ELR (cell line): ENCODE data around the gene MITF.
"Not testable (repeated sequence)": the region's sequence is repeated elsewhere in the genome, so short reads cannot be mapped to it uniquely, and the experiment has no call there.

Experiments
- DNase-seq: peaks from one replicate; pipeline ENCODE4 v3.0.0-alpha.2; 2015; ENCODE audit warnings: low read depth

The MITF gene

GRCh38 chr3:69872783-69873378 is 133.6 kb downstream of the MITF start:
- no peak for DNase-seq

GRCh38 chr3:69876073-69876472 is 136.8 kb downstream of the MITF start:
- DNase-seq, result no peak

GRCh38 chr3:69878254-69878653 is 139.0 kb downstream of the MITF start:
- no peak for DNase-seq

GRCh38 chr3:69879051-69879450 is 139.8 kb downstream of the MITF start:
- no peak for DNase-seq

- no peak for DNase-seq
These were observed 140.9 kb downstream of the MITF start for GRCh38 chr3:69880069-69880640.

- DNase-seq, result no peak
These were observed 141.8 kb downstream of the MITF start for GRCh38 chr3:69881051-69881450.

GRCh38 chr3:69881756-69882428 is 142.6 kb downstream of the MITF start:
- DNase-seq, result no peak

- DNase-seq, result no peak
These were observed 143.3 kb downstream of the MITF start for GRCh38 chr3:69882560-69882959.

GRCh38 chr3:69888040-69888942 is 149.0 kb downstream of the MITF start:
- no peak for DNase-seq

- DNase-seq, result no peak
These were observed 149.7 kb downstream of the MITF start for GRCh38 chr3:69888943-69889315.

GRCh38 chr3:69890084-69890483 is 150.8 kb downstream of the MITF start:
- peak; percentile 68 for DNase-seq

GRCh38 chr3:69890691-69891090 is 151.4 kb downstream of the MITF start:
- DNase-seq, result peak; percentile 6

- no peak for DNase-seq
These were observed 153.4 kb downstream of the MITF start for GRCh38 chr3:69892706-69893105.

- DNase-seq, result no peak
These were observed 154.0 kb downstream of the MITF start for GRCh38 chr3:69893274-69893673.

- no peak for DNase-seq
These were observed 156.8 kb downstream of the MITF start for GRCh38 chr3:69896095-69896494.

GRCh38 chr3:69900331-69900730 is 161.1 kb downstream of the MITF start:
- no peak for DNase-seq

GRCh38 chr3:69901802-69902201 is 162.5 kb downstream of the MITF start:
- no peak for DNase-seq

- no peak for DNase-seq
These were observed 163.1 kb downstream of the MITF start for GRCh38 chr3:69902386-69902785.

- no peak for DNase-seq
These were observed 167.2 kb downstream of the MITF start for GRCh38 chr3:69906351-69906966.

- no peak for DNase-seq
These were observed 168.3 kb downstream of the MITF start for GRCh38 chr3:69907554-69907953.

GRCh38 chr3:69909859-69910258 is 170.6 kb downstream of the MITF start:
- not testable (repeated sequence) for DNase-seq

GRCh38 chr3:69913422-69913821 is 174.2 kb downstream of the MITF start:
- no peak for DNase-seq
